Osteocyte (in vitro differentiated cells): ENCODE results near the gene QRICH2. TPM values are rescaled to one million over a fixed set of nuclear protein-coding genes. Genes with fewer than 3 reads are reported as not detected.
"Not testable (repeated sequence)": the region's sequence is repeated elsewhere in the genome, so short reads cannot be mapped to it uniquely, and the experiment has no call there.

Experiments
- DNase-seq: peaks from one replicate; pipeline ENCODE4 v3.0.0; 2021; ENCODE audit warnings: mixed read lengths; ENCODE audit not compliant: unreplicated experiment; ENCODE audit errors: extremely low spot score
- H3K27ac Mint-ChIP-seq: one replicate; pipeline ENCODE4 v1.8.0; 2021; ENCODE audit warnings: mild to moderate bottlenecking, mixed read lengths; ENCODE audit not compliant: unreplicated experiment
- H3K27me3 Mint-ChIP-seq: one replicate; pipeline ENCODE4 v1.8.0; 2021; ENCODE audit warnings: mixed read lengths; ENCODE audit not compliant: unreplicated experiment
- H3K36me3 Mint-ChIP-seq: one replicate; pipeline ENCODE4 v1.8.0; 2021; ENCODE audit warnings: mixed read lengths; ENCODE audit not compliant: unreplicated experiment
- H3K4me1 Mint-ChIP-seq: one replicate; pipeline ENCODE4 v1.8.0; 2021; ENCODE audit warnings: mixed read lengths; ENCODE audit not compliant: unreplicated experiment
- H3K4me3 Mint-ChIP-seq: one replicate; pipeline ENCODE4 v1.8.0; 2021; ENCODE audit warnings: mild to moderate bottlenecking, moderate library complexity, mixed read lengths; ENCODE audit not compliant: unreplicated experiment
- H3K9me3 Mint-ChIP-seq: one replicate; pipeline ENCODE4 v1.8.0; 2021; ENCODE audit warnings: mixed read lengths; ENCODE audit not compliant: unreplicated experiment
- CTCF ChIP-seq: fragments of 200-600 bp; sonication (generic); IDR thresholded peaks from 2 replicates; pipeline ENCODE4 v1.5.0; 2021; ENCODE audit warnings: antibody characterized with exemption, mild to moderate bottlenecking, moderate library complexity
- total RNA-seq: library from RNA; stranded (reverse); gene quantifications from 2 replicates; pipeline ENCODE4 v1.2.1, GENCODE V29; 2021

Gene QRICH2
- total RNA-seq, 1 donor from 2014 or later: 6.3 TPM

- Mint-ChIP-seq H3K4me3 (no peak overlapping the region), H3K4me1 (peaks cover 9% of the 10 kb centered on the region)
Observed at GRCh38 chr17:76260220-76260619, 47.9 kb downstream of the QRICH2 start.

GRCh38 chr17:76256430-76257050 is 51.5 kb downstream of the QRICH2 start:
- DNase-seq, H3K36me3 Mint-ChIP-seq: not testable (repeated sequence)

More at GRCh38 chr17:76260220-76260619, 47.9 kb downstream of the QRICH2 start:
- no peaks in the 10 kb centered on the region for H3K9me3 Mint-ChIP-seq
- no peaks in the 10 kb centered on the region for H3K27me3 Mint-ChIP-seq
- no peak for TF ChIP-seq CTCF
- no peaks in the 10 kb centered on the region for H3K36me3 Mint-ChIP-seq
- no peak overlapping the region for H3K27ac Mint-ChIP-seq
- no peak for DNase-seq

GRCh38 chr17:76255801-76256429 is 52.2 kb downstream of the QRICH2 start:
- Mint-ChIP-seq H3K9me3 (no peaks in the 10 kb centered on the region), H3K27ac (no peak overlapping the region), H3K4me3 (no peak overlapping the region), H3K36me3 (no peaks in the 10 kb centered on the region), H3K27me3 (no peaks in the 10 kb centered on the region), H3K4me1 (peaks cover 11% of the 10 kb centered on the region)
- no peak for TF ChIP-seq CTCF
- no peak for DNase-seq

More at GRCh38 chr17:76256430-76257050, 51.5 kb downstream of the QRICH2 start:
- not testable (repeated sequence) for H3K27me3 Mint-ChIP-seq, H3K27ac Mint-ChIP-seq, H3K9me3 Mint-ChIP-seq, H3K4me3 Mint-ChIP-seq
- peaks cover 11% of the 10 kb centered on the region for H3K4me1 Mint-ChIP-seq

GRCh38 chr17:76254275-76254674 is 53.8 kb downstream of the QRICH2 start:
- no peaks in the 10 kb centered on the region for H3K27me3 Mint-ChIP-seq
- H3K4me3 Mint-ChIP-seq: no peak overlapping the region

GRCh38 chr17:76253841-76254240 is 54.2 kb downstream of the QRICH2 start:
- H3K27ac Mint-ChIP-seq: no peak overlapping the region
- no peaks in the 10 kb centered on the region for H3K9me3 Mint-ChIP-seq
- peaks cover 11% of the 10 kb centered on the region for H3K4me1 Mint-ChIP-seq
- no peaks in the 10 kb centered on the region for H3K27me3 Mint-ChIP-seq
- TF ChIP-seq CTCF: no peak
- no peaks in the 10 kb centered on the region for H3K36me3 Mint-ChIP-seq
- no peak overlapping the region for H3K4me3 Mint-ChIP-seq
- DNase-seq: no peak

More at GRCh38 chr17:76254275-76254674, 53.8 kb downstream of the QRICH2 start:
- DNase-seq: no peak
- Mint-ChIP-seq H3K9me3 (no peaks in the 10 kb centered on the region), H3K36me3 (no peaks in the 10 kb centered on the region), H3K27ac (no peak overlapping the region), H3K4me1 (peaks cover 11% of the 10 kb centered on the region)
- no peak for TF ChIP-seq CTCF

- H3K9me3 Mint-ChIP-seq: not testable (repeated sequence)
Observed at GRCh38 chr17:76252967-76253766, 54.9 kb downstream of the QRICH2 start.

More at GRCh38 chr17:76252967-76253766, 54.9 kb downstream of the QRICH2 start:
- not testable (repeated sequence) for H3K4me3 Mint-ChIP-seq, DNase-seq, H3K27me3 Mint-ChIP-seq, H3K36me3 Mint-ChIP-seq, H3K27ac Mint-ChIP-seq
- peaks cover 11% of the 10 kb centered on the region for H3K4me1 Mint-ChIP-seq
